Mononuclear cell (primary cell): ENCODE results near the gene SLC6A18. TPM values are rescaled to one million over a fixed set of nuclear protein-coding genes. Genes with fewer than 3 reads are reported as not detected.

Source experiments
- H3K27me3 ChIP-seq: 2 replicates; pipeline ENCODE4 v1.6.0; 2011; ENCODE audit warnings: low read length, control low read depth; ENCODE audit not compliant: insufficient read depth
- H3K4me1 ChIP-seq: 2 replicates; pipeline ENCODE4 v1.5.1; 2011; ENCODE audit warnings: mild to moderate bottlenecking, low read length, control low read depth; ENCODE audit not compliant: insufficient read depth
- H3K4me3 ChIP-seq: 2 replicates; pipeline ENCODE4 v1.5.1; 2011; ENCODE audit warnings: mild to moderate bottlenecking, low read length, moderate library complexity
- H3K9me3 ChIP-seq: 2 replicates; pipeline ENCODE4 v1.5.1; 2011; ENCODE audit warnings: low read depth, mild to moderate bottlenecking, control low read depth, low read length
- total RNA-seq: library from RNA; depleted of rRNA; stranded (reverse); fragments of >200 nt; gene quantifications from one replicate; pipeline ENCODE4 v1.2.3, GENCODE V29; 2012

Gene SLC6A18
- total RNA-seq, 1 donor: not detected

DNA sequence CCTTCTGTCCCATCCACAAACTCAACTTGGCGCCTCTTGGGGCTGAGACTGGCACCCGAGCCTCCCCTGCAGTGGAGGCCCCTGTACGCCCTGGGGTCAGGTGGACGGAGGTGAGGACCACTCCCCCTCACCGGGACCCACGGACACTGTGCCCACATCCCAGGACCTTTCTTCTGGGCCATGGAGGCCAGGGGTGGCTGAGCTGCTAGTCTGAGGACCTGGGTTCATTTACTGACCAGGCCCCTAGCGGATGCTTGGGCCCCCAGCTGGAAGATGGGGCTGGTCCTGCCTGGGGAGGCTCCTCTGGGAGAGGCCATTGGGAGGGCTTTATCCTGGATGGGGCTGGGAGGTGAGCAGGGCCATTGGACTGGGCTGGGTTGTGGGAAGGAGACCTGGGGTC is 40.7 kb upstream of the SLC6A18 start:
- no peak overlapping the region for H3K4me3 ChIP-seq
- H3K9me3 ChIP-seq: no peaks in the 10 kb centered on the region
- no peaks in the 10 kb centered on the region for H3K27me3 ChIP-seq
- no peaks in the 10 kb centered on the region for H3K4me1 ChIP-seq

DNA sequence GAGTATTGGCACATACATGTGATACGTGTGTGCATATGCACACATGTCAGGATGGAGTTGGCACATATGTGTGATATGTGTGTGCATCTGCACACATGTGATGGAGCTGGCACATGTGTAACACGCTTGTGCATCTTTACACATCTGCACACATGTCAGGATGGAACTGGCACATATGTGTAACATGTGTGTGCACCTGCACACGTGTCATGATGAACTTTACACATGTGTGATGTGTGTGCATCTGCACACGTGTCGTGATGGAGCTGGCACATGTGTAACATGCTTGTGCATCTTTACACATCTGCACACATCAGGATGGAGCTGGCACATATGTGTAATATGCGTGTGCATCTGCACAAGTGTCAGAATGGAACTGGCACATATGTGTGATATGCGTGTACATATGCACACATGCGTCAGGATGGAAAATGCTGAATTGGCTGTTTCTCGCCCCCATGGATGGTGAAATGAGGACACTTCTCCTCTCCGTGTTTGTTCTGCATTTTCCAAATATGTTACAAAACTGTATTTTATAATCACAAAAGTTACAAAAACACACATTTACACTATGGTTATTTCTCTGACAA is 40.0 kb upstream of the SLC6A18 start:
- Histone ChIP-seq H3K4me3 (no peak overlapping the region), H3K27me3 (no peaks in the 10 kb centered on the region), H3K9me3 (no peaks in the 10 kb centered on the region), H3K4me1 (no peaks in the 10 kb centered on the region)

DNA sequence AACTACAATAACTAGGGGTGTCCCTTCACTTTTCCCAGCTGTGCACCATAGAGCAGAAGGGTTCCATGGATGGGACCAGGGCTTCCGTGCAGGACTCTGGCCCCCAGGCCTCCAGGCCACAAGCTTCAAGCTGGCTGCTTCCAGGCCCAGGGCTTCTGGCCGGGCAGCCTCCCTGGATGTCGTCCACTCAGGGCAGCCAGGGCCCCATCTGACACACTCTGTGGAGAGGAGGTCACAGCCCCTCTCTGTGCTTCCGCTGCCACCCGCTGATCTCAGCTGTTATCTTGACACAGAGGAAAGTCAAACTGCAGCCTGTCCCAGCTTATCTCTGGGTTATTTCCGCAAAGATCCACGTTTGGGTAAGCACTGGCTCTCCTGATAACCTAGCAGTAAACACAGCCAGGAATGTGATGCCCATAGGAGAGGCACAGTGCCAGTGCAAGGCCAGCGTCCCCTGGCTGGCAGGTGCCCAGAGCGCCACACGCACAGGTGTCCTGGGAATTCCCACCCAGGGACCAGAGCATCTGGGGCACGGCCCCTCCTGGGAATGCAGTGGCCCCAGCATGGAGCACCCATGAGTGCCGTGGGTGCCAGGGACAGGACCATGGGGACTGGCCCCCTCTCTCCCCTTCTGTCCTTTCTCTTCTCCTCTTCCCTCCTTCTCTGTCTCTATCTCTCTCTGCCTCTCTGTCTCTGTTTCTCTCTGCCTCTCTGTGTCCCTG is 39.4 kb upstream of the SLC6A18 start:
- no peak overlapping the region for H3K4me3 ChIP-seq
- H3K9me3 ChIP-seq: no peaks in the 10 kb centered on the region
- no peaks in the 10 kb centered on the region for H3K4me1 ChIP-seq
- H3K27me3 ChIP-seq: no peaks in the 10 kb centered on the region

DNA sequence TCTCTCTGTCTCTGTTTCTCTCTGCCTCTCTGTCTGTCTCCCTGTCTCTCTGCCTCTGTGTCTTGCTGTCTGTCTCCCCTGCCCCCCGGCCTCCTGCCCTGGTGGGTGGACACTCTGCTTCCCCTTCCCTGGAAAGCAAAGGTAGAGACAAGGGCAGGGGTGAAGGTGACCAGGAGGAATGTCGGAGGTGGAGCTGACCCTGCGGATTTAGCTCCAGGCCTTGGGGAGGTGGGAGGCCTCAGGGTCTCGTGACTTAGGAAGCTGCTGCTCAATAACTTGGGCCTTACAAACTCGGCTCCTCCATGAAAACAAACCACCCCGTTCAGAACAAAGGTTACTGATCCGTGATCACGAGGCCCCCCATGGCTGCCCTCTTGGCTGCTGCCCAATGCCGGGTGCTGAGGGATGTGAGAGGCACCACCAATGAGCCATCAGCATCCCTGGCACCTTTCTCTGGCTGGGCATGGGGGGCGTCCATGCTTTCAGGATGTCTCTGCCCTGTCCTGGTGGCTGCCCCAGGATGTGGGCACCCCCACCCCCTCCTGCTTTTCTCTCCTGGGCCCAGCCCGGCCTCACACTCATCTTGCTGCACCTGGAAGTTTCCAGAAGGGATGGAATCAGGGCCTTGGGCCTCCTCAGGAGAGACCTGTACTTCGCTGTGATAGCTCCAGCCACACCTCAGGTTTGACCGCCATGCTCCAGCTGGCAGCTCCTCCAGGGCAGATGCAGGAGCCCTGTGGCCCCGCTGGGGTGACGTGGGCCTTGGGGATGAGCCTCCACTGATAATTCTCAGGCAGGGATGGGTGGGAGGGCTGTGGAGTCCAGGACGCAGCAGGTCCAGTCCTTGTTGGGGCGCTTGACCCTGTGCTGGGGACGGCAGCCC is 38.6 kb upstream of the SLC6A18 start:
- no peak overlapping the region for H3K4me3 ChIP-seq
- H3K9me3 ChIP-seq: no peaks in the 10 kb centered on the region
- no peaks in the 10 kb centered on the region for H3K27me3 ChIP-seq
- H3K4me1 ChIP-seq: no peaks in the 10 kb centered on the region

DNA sequence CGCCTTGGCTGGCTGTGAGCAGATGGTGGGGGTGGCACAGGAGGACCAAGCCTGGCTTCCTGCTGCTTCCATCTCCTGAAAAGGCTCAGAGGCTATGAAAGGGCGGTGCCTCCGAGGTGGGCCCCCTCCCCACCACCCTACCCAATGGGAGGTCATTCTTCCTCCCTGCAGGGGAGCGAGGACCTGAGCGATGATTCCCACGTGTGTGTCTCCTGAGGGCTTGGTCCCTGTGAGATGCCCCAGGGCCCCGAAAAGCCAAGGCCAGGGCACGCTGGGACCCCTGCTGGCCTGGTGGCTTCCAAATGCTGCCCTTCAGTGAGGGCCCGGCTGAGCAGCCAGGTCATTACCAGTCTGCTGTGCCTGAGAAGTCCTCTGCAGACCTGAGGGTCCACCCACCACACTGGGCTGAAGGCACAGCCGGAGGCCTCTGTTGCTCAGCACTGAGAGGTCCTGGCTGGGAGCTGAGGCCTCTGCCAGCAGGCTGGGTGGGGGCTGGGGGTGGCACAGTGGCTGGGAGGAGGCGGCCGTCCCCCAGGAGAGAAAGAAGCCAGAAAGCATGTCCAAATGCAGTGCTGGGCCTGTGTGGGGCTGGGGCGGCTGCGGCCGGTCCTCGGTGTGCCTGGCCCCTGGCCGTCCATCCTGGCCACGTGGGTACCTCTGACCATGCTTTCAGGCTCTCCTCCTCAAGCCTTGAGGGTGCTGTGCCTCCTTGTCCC is 37.8 kb upstream of the SLC6A18 start:
- no peaks in the 10 kb centered on the region for H3K9me3 ChIP-seq
- no peak overlapping the region for H3K4me3 ChIP-seq
- no peaks in the 10 kb centered on the region for H3K4me1 ChIP-seq
- no peaks in the 10 kb centered on the region for H3K27me3 ChIP-seq

DNA sequence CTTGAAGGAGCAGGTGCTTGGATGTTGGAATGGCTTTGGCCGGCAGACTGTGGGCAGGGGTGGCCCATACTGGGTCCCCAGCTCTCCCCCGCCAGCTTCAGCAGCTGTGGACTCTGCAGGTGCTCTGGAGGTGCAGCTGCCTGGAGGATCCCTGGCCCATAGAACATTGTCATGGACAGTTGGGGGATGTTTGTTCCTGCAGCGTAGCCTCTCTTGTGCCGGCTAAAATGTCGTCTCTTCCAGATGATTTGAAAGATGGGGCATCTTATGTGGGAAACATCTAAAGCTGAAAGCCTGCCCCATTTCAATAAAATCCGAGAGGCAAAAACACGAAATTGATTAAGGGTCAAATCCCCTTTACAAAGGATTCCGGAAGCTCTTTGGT is 37.2 kb upstream of the SLC6A18 start:
- Histone ChIP-seq H3K4me3 (no peak overlapping the region), H3K4me1 (no peaks in the 10 kb centered on the region), H3K27me3 (no peaks in the 10 kb centered on the region), H3K9me3 (no peaks in the 10 kb centered on the region)

DNA sequence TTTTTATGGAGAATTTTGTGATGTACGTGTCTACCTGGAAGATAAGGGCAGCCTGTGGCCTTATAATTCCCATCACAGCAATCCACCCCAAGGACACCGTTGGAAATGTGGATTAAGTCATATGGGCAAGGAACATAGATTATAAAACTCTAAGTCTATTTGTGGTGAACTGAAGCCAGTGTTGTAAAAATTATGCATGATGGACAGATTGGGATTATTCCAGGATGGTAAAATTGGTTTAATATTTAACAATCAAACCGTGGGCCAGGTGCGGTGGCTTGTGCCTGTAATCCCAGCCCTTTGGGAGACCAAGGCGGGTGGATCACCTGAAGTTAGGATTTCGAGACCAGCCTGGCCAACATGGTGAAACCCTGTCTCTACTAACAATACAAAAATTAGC is 36.7 kb upstream of the SLC6A18 start:
- no peaks in the 10 kb centered on the region for H3K27me3 ChIP-seq
- H3K4me1 ChIP-seq: no peaks in the 10 kb centered on the region
- H3K9me3 ChIP-seq: no peaks in the 10 kb centered on the region
- H3K4me3 ChIP-seq: no peak overlapping the region

DNA sequence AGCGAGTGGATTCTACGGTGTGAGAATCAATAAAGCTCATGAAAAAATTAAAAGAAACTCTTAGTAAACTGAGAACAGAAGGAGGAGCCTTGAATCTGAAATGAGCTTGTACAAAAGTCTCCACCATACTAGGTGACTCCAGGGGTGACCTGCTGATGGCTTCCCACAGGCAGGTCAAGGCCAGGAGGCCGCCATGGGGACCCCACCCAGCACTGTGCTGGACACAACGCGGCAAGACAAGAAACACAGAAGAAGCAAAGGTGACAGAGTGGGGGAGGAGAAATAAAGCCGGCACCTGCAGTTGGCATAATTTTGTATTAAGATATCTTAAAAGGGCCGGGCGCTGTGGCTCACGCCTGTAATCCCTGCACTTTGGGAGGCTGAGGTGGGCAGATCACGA is 35.9 kb upstream of the SLC6A18 start:
- Histone ChIP-seq H3K4me3 (no peak overlapping the region), H3K4me1 (no peaks in the 10 kb centered on the region), H3K9me3 (no peaks in the 10 kb centered on the region), H3K27me3 (no peaks in the 10 kb centered on the region)

DNA sequence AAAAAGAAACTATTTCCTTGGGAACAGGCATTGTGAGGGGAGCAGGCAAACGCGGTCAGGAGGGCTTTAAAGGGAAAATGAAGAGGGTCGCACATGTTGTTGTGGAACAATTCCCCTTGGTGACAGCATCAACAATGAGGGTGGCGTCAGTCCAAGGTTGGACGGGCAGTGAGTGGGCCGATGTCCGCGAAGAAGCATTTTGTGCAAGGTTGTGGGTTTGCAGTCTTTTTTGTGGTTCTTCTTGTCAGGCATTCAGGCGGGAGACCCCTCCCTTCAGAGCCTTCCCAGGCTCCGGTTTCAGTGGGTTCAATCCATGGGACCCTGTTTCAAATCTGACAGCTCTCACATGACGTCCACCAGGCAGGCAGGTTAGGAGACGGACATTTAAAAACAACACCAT is 34.9 kb upstream of the SLC6A18 start:
- H3K4me3 ChIP-seq: no peak overlapping the region
- no peaks in the 10 kb centered on the region for H3K9me3 ChIP-seq
- H3K4me1 ChIP-seq: no peaks in the 10 kb centered on the region
- no peaks in the 10 kb centered on the region for H3K27me3 ChIP-seq

DNA sequence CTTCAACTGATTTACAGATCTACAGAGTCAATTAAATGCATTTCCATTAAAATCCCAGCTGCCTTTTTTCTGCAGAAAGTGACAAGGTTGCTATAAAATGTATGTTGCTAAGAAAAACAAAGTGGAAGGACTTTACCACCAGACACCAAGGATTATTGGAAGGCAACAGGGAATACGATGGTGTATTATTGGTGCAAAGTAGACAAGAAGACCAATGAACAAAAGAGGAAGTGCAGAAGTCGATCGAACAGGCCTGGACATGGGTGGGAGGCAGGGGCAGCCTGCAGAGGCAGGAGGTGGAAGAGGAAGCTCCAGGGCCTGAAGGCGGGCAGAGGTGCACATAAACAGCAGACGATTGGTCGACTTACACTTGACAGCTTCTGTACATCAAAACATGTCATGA is 34.3 kb upstream of the SLC6A18 start:
- Histone ChIP-seq H3K27me3 (no peaks in the 10 kb centered on the region), H3K4me1 (no peaks in the 10 kb centered on the region), H3K4me3 (no peak overlapping the region), H3K9me3 (no peaks in the 10 kb centered on the region)

DNA sequence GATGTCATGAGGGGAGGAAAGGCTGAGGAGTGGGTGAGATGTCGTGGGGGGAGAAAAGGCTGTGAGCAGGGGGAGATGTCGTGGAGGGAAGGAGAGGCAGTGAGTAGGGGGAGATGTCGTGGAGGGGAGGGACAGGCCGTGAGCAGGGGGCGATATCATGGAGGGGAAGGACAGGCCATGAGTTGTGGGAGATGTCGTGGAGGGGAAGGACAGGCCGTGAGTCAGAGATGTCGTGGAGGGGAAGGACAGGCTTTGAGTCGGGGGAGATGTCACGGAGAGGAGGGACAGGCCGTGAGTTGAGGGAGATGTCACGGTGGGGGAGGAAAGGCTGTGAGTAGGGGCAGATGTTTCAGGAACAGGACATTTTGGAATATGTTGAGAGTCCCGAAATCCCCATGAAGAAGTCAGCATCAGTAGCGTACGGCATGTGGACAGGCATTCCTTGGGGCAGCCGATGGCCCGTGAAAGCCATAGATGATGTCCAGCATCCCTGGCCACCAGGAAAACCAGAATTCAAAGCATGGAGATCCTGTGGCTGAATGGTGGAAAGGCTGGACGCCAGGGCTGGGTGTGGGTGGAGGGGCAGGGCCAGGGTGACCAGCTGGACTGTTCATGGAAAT is 32.1 kb upstream of the SLC6A18 start:
- Histone ChIP-seq H3K4me3 (no peak overlapping the region), H3K4me1 (no peaks in the 10 kb centered on the region), H3K9me3 (no peaks in the 10 kb centered on the region), H3K27me3 (no peaks in the 10 kb centered on the region)

DNA sequence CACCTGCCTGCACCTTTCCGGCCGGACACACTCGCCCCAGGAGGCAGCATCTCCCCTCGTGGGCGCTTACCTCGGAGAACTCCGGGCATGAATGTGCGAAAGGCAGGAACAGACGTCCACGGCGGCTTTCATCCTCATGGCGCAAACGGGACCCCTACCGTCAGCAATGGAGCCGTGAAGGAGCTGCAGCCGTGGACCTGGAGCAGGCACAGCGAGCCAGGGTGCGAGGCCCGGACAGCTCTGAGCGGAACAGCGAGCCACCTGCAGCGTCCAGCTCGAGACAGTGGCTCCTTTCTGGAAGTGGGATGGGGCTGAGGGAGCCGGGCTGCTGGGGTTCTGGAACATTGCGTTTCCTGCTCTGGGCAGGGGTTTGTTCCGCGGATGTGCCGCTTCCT is 31.6 kb upstream of the SLC6A18 start:
- no peak overlapping the region for H3K4me3 ChIP-seq
- no peaks in the 10 kb centered on the region for H3K27me3 ChIP-seq
- no peaks in the 10 kb centered on the region for H3K9me3 ChIP-seq
- no peaks in the 10 kb centered on the region for H3K4me1 ChIP-seq

DNA sequence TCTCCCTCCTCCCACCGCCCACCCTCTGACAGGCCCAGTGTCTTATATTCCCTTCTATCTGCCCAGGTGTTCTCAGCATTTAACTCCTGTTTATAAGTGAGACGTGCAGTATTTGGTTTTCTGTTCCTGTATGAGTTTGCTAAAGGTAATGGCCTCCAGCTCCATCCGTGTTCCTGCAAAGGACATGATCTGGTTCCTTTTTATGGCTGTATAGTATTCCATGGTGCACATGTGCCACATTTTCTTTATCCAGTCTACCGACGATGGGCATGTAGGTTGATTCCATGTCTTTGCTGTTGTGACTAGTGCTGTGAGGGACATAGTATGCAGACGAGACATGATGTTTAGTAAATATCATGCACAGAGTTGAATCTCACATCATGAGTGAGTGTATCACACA is 30.8 kb upstream of the SLC6A18 start:
- H3K9me3 ChIP-seq: no peaks in the 10 kb centered on the region
- no peaks in the 10 kb centered on the region for H3K4me1 ChIP-seq
- no peaks in the 10 kb centered on the region for H3K27me3 ChIP-seq
- H3K4me3 ChIP-seq: no peak overlapping the region

DNA sequence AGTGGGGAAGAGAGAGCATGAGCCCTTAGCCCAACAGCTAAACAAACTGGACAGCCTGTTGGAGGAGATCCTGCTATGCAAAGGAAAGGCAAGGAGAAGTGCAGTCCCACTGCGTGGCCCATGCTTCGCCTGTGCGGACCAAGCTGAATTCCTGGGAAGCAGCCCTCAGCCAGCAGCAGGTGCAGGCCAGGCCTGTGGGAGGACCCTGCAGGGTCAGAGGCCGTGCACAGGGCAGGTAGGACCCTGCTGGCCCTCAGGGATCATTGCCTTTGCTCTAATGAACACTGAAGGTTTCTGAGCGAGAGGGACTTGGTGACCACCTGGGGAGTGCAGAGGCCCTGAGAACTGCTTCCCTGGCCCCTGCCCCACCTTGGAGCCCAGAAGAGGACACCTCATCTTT is 29.7 kb upstream of the SLC6A18 start:
- H3K4me1 ChIP-seq: no peaks in the 10 kb centered on the region
- H3K27me3 ChIP-seq: no peaks in the 10 kb centered on the region
- H3K4me3 ChIP-seq: no peak overlapping the region
- no peaks in the 10 kb centered on the region for H3K9me3 ChIP-seq

DNA sequence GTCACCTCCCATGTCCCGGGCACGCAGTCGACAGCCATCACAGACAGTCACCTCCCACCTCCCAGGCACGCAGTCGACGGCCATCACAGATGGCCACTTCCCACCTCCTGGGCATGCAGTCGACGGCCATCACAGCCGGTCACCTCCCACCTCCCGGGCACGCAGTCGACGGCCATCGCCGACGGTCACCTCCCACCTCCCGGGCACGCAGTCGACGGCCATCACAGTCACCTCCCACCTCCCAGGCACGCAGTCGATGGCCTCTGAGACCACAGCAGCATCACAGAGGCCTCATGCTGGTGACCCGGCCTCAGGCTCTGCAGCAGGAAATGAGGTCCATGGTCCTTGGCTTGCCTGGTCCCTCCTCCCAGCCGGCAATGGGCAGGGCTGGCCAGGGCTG is 29.3 kb upstream of the SLC6A18 start:
- Histone ChIP-seq H3K4me3 (no peak overlapping the region), H3K4me1 (no peaks in the 10 kb centered on the region), H3K27me3 (no peaks in the 10 kb centered on the region), H3K9me3 (no peaks in the 10 kb centered on the region)
